K562 (cell line): Measurements from ENCODE around the gene SGTB. TPM values are rescaled to one million over a fixed set of nuclear protein-coding genes. Genes with fewer than 3 reads are reported as not detected.

Source experiments
- CBFA2T3 ChIP-seq: fragments of 450-650 bp; IDR thresholded peaks from 2 replicates; pipeline ENCODE4 v1.6.1; 2017
- HOMEZ ChIP-seq: fragments of 250-450 bp; sonication (Bioruptor Pico); IDR thresholded peaks from 2 replicates; pipeline ENCODE4 v1.4.0; 2020; ENCODE audit warnings: mild to moderate bottlenecking, moderate library complexity
- MEF2A ChIP-seq: IDR thresholded peaks from 2 replicates; pipeline ENCODE4 v1.6.1; 2011; ENCODE audit warnings: low read depth, mild to moderate bottlenecking, low read length, moderate library complexity; ENCODE audit not compliant: control insufficient read depth
- MEF2D ChIP-seq: conservative IDR thresholded peaks from 2 replicates; pipeline ENCODE4 v1.6.1; 2016; ENCODE audit warnings: low read depth, missing genetic modification characterization, missing compliant biosample characterization
- MEIS2 ChIP-seq: fragments of 450-650 bp; IDR thresholded peaks from 2 replicates; pipeline ENCODE4 v1.6.1; 2014; ENCODE audit warnings: mild to moderate bottlenecking; ENCODE audit not compliant: partially characterized antibody
- PBX2 ChIP-seq, 2 experiments: IDR thresholded peaks in 1 of 2; conservative IDR thresholded peaks in 1 of 2; 2 replicates each; pipeline ENCODE4 v1.6.1; 2016; ENCODE audit warnings: low read depth in 2 of 2, mild to moderate bottlenecking in 1 of 2, missing compliant biosample characterization in 1 of 2, missing genetic modification characterization in 1 of 2, moderate library complexity in 1 of 2
- ZNF518B ChIP-seq: fragments of 250-450 bp; sonication (Bioruptor Pico); IDR thresholded peaks from 2 replicates; pipeline ENCODE4 v1.5.0; 2021; ENCODE audit warnings: mild to moderate bottlenecking, moderate library complexity
- polyA plus RNA-seq, 8 experiments: library from polyadenylated mRNA; depleted of rRNA in 4 of 8; stranded (reverse) in 5 of 8; unstranded in 3 of 8; fragments of >200 nt; fragmentation: Nextera tagmentation in 2 of 8; fragmentation: Illumina TruSeq in 1 of 8; extraction: Ambion mirVana in 2 of 8; extraction: Trizol in 1 of 8; gene quantifications; 2 replicates each; pipeline versions ENCODE4 v1.2.1 to v1.2.3, GENCODE V29; 2011 to 2014; ENCODE audit warnings: inconsistent platforms in 1 of 8, missing spikeins in 1 of 8
- total RNA-seq, 7 experiments: library from RNA; depleted of rRNA in 6 of 7; stranded (reverse); fragments of >200 nt in 6 of 7; fragmentation: Illumina TruSeq in 2 of 7; extraction: Trizol in 2 of 7; gene quantifications; 2 replicates each; pipeline versions ENCODE4 v1.2.1 to v1.2.3, GENCODE V29; 2011 to 2021; ENCODE audit warnings: low replicate concordance in 1 of 7

SGTB gene
- total and polyA plus RNA-seq, 9 of the 15 experiments (the other 6 are each of a cell fraction or from before 2014, with no cell fraction given): 1.3 to 8.4 (median 4.8) TPM

- TF ChIP-seq PBX2 (CRISPR knock-in tag; IDR thresholded peaks at IDR 0.05; ENCODE audit: low read depth): no peak
- TF ChIP-seq PBX2 (tag; conservative IDR thresholded peaks at IDR 0.05; ENCODE audit: low read depth): peak; percentile 83
- TF ChIP-seq CBFA2T3: peak; percentile 26
- TF ChIP-seq ZNF518B (CRISPR knock-in tag): no peak
- no peak for TF ChIP-seq HOMEZ (CRISPR knock-in tag)
- TF ChIP-seq MEF2A: peak; percentile 93
- TF ChIP-seq MEF2D (tag): peak; percentile 84
- TF ChIP-seq MEIS2: peak; percentile 94
Observed at GRCh38 chr5:65707663-65708062, 14.2 kb downstream of the SGTB start (continued).
